Cerebellar cortex (tissue), 1 donor: ENCODE measurements around the gene OPRL1.
A peak's percentile ranks its signal among the peaks of the same experiment; 100 is the strongest.

Experiments used
- DNase-seq: peaks from one replicate; pipeline ENCODE4 v3.0.0-alpha.2; 2015; ENCODE audit warnings: low spot score

OPRL1 gene

GRCh38 chr20:64080013-64080812 lies at the start of gene OPRL1:
Gene OPRL1 (plus strand): TSS chr20:64080082. CDS start chr20:64092721, 12,639 bp downstream.
- no peak for DNase-seq

- DNase-seq: no peak
Observed at GRCh38 chr20:64030371-64031134, 49.3 kb upstream of the OPRL1 start.

- no peak for DNase-seq
Observed at GRCh38 chr20:64031822-64032314, 48.0 kb upstream of the OPRL1 start.

GRCh38 chr20:64032706-64033624 lies 46.9 kb upstream of the OPRL1 start:
- DNase-seq: no peak

- no peak for DNase-seq
Observed at GRCh38 chr20:64033981-64034493, 45.8 kb upstream of the OPRL1 start.

- DNase-seq: no peak
Observed at GRCh38 chr20:64035066-64035932, 44.6 kb upstream of the OPRL1 start.

GRCh38 chr20:64035933-64036345 lies 43.9 kb upstream of the OPRL1 start, which contains the start of gene C20orf204:
Gene C20orf204 (plus strand): TSS chr20:64036182. CDS start chr20:64036324, 142 bp downstream.
- no peak for DNase-seq

GRCh38 chr20:64036346-64037198 lies 43.3 kb upstream of the OPRL1 start:
- DNase-seq: no peak

- DNase-seq: no peak
Observed at GRCh38 chr20:64037199-64037497, 42.7 kb upstream of the OPRL1 start.

- DNase-seq: peak; percentile 69
Observed at GRCh38 chr20:64037498-64038213, 42.2 kb upstream of the OPRL1 start.

- DNase-seq: no peak
Observed at GRCh38 chr20:64038224-64038564, 41.7 kb upstream of the OPRL1 start.

- peak; percentile 51 for DNase-seq
Observed at GRCh38 chr20:64038565-64039292, 41.2 kb upstream of the OPRL1 start.

- no peak for DNase-seq
Observed at GRCh38 chr20:64039293-64040160, 40.4 kb upstream of the OPRL1 start.

GRCh38 chr20:64040231-64041039 lies 39.4 kb upstream of the OPRL1 start:
- no peak for DNase-seq

- DNase-seq: peak; percentile 86
Observed at GRCh38 chr20:64041040-64041780, 38.7 kb upstream of the OPRL1 start.

GRCh38 chr20:64041781-64042053 lies 38.2 kb upstream of the OPRL1 start:
- DNase-seq: no peak
